Measurements from ENCODE around the gene ZFHX3. TPM values are rescaled to one million over a fixed set of nuclear protein-coding genes. Genes with fewer than 3 reads are reported as not detected.

ZFHX3 gene
- total RNA-seq, 1 experiment from 2014 or later = 1.5 TPM

DNA sequence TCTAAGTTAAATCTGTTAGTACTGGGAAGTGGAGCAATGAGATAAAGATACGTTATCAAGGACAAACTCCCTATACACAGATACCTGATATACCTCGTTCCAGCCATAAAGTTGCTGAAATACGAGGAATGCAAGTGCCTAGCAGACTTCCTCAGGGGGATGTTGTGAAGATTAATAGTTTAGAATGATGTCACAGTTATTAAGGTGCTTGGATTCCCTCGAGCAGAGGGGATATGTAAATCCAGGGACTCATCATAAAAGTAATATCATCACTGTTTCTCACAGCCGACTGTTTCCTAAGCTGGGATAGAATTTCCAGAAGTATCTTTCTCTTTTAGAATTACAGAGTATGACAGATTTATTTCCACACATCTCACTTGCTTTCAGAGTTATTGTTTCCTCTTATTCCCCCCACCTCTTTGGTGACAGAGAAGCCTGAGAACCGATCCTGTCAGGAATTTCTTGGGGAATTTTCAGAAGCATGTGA is 28.4 kb upstream of the ZFHX3 start:
- Histone ChIP-seq H4K8ac (replicated peaks; ENCODE audit: insufficient read length, low read depth, low read length) (no peak overlapping the region), H2BK120ac (ENCODE audit: low read depth, low read length, poor library complexity, severe bottlenecking) (no peak overlapping the region), H3K4me2 (ENCODE audit: insufficient read depth, insufficient read length, low read length) (no peak overlapping the region), H3K4ac (ENCODE audit: low read depth, low read length) (no peak overlapping the region), H2BK5ac (ENCODE audit: insufficient read length, low read length) (no peak overlapping the region), H3K4me1 (ENCODE audit: insufficient read depth, low read length) (no peaks in the 10 kb centered on the region), H2BK15ac (ENCODE audit: low read depth, low read length) (no peak overlapping the region), H3K27ac (ENCODE audit: insufficient read length, low read depth, low read length) (no peak overlapping the region), H3K23me2 (ENCODE audit: insufficient read length, low read depth, low read length, poor library complexity, severe bottlenecking) (peaks cover 1% of the 10 kb centered on the region), H3K79me2 (ENCODE audit: insufficient read depth, low read length) (no peaks in the 10 kb centered on the region), H2BK20ac (ENCODE audit: low read depth, low read length, poor library complexity, severe bottlenecking) (no peak overlapping the region), H3K9ac (ENCODE audit: extremely low read depth, insufficient read length, low read length) (no peak overlapping the region), H3K56ac (ENCODE audit: insufficient read length, low read depth, low read length) (no peak overlapping the region), H4K5ac (ENCODE audit: insufficient read length, low read depth, low read length) (no peak overlapping the region), H3K14ac (ENCODE audit: insufficient read depth, low read length) (no peak overlapping the region), H2AFZ (ENCODE audit: low read length) (no peak overlapping the region), H3K79me1 (ENCODE audit: insufficient read depth, low read depth, low read length, poor library complexity, severe bottlenecking) (no peaks in the 10 kb centered on the region), H3T11ph (ENCODE audit: low read length) (no peak overlapping the region), H4K20me1 (ENCODE audit: control insufficient read depth, insufficient read depth, insufficient read length) (no peaks in the 10 kb centered on the region), H3K18ac (ENCODE audit: insufficient read length, low read depth, low read length) (no peak overlapping the region), H3K9me3 (ENCODE audit: control insufficient read depth, low read depth, low read length) (no peaks in the 10 kb centered on the region), H3K27me3 (ENCODE audit: insufficient read depth, low read length) (no peaks in the 10 kb centered on the region; the same call in 1 of the 2 replicates), H4K91ac (ENCODE audit: insufficient read length, low read depth, low read length) (no peak overlapping the region), H3K23ac (ENCODE audit: insufficient read length, low read depth, low read length) (no peak overlapping the region), H2AK5ac (ENCODE audit: insufficient read length, low read length) (no peak overlapping the region), H2BK12ac (ENCODE audit: insufficient read length, low read depth, low read length) (no peak overlapping the region)
- peaks cover 2 to 5% of the 10 kb centered on the region in 2 experiments; a peak in 3 of 4 replicates for H3K4me1 Mint-ChIP-seq
- no peak for DNase-seq
- no peaks in the 10 kb centered on the region for H3K36me3 Mint-ChIP-seq (ENCODE audit: insufficient read depth in 1 of 3, low read depth in 3 of 3)
- H3K27ac Mint-ChIP-seq = no peak overlapping the region
- no CpG with 5 or more reads among the region's 6 CpGs for WGBS (ENCODE audit: extremely low coverage, insufficient read length, low lambda C conversion rate)
- peaks cover 88% of the 10 kb centered on the region for H3K27me3 Mint-ChIP-seq (ENCODE audit: low read depth)
- no peak overlapping the region for H3K4me3 Mint-ChIP-seq
- TF ChIP-seq, protein P1, sequence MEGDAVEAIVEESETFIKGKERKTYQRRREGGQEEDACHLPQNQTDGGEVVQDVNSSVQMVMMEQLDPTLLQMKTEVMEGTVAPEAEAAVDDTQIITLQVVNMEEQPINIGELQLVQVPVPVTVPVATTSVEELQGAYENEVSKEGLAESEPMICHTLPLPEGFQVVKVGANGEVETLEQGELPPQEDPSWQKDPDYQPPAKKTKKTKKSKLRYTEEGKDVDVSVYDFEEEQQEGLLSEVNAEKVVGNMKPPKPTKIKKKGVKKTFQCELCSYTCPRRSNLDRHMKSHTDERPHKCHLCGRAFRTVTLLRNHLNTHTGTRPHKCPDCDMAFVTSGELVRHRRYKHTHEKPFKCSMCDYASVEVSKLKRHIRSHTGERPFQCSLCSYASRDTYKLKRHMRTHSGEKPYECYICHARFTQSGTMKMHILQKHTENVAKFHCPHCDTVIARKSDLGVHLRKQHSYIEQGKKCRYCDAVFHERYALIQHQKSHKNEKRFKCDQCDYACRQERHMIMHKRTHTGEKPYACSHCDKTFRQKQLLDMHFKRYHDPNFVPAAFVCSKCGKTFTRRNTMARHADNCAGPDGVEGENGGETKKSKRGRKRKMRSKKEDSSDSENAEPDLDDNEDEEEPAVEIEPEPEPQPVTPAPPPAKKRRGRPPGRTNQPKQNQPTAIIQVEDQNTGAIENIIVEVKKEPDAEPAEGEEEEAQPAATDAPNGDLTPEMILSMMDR (conservative IDR thresholded peaks at IDR 0.05) = no peak
- peaks cover 0 to 3% of the 10 kb centered on the region in 2 experiments; a peak in 1 of 5 replicates for H3K9me3 Mint-ChIP-seq

Measured in H9 (cell line).